Retina (tissue), 1 donor: ENCODE results near the gene TMF1.

ENCODE experiments used
- DNase-seq: peaks from one replicate; pipeline ENCODE4 v3.0.0-alpha.2; 2016

Gene TMF1

GRCh38 chr3:69051756-69052471 is at the start of gene TMF1:
Gene TMF1 (minus strand): TSS chr3:69052333. CDS start chr3:69052086, 247 bp downstream.
- peak; percentile 98 for DNase-seq

- no peak for DNase-seq
Measured at GRCh38 chr3:69099576-69099975, 47.4 kb upstream of the TMF1 start.

- no peak for DNase-seq
Measured at GRCh38 chr3:69097407-69098086, 45.4 kb upstream of the TMF1 start.

GRCh38 chr3:69096299-69096698 is 44.2 kb upstream of the TMF1 start:
- no peak for DNase-seq

- DNase-seq = no peak
Measured at GRCh38 chr3:69095636-69096035, 43.5 kb upstream of the TMF1 start.

- no peak for DNase-seq
Measured at GRCh38 chr3:69094467-69095205, 42.5 kb upstream of the TMF1 start.

- no peak for DNase-seq
Measured at GRCh38 chr3:69092030-69092516, 39.9 kb upstream of the TMF1 start.

- no peak for DNase-seq
Measured at GRCh38 chr3:69091389-69092029, 39.4 kb upstream of the TMF1 start.

- DNase-seq = no peak
Measured at GRCh38 chr3:69090021-69090420, 37.9 kb upstream of the TMF1 start.

GRCh38 chr3:69088063-69088462 is 35.9 kb upstream of the TMF1 start:
- DNase-seq = no peak

GRCh38 chr3:69087030-69087791 is 35.1 kb upstream of the TMF1 start:
- no peak for DNase-seq

GRCh38 chr3:69085833-69086722 is 33.9 kb upstream of the TMF1 start:
- DNase-seq = peak; percentile 35

GRCh38 chr3:69085168-69085832 is 33.2 kb upstream of the TMF1 start:
- DNase-seq = peak; percentile 65

GRCh38 chr3:69084326-69085167 is 32.4 kb upstream of the TMF1 start, which contains the start of gene ARL6IP5:
Gene ARL6IP5 (plus strand): TSS chr3:69084937. CDS start chr3:69085048, 111 bp downstream.
- peak; percentile 89 for DNase-seq

GRCh38 chr3:69082805-69083204 is 30.7 kb upstream of the TMF1 start:
- peak; percentile 8 for DNase-seq

- no peak for DNase-seq
Measured at GRCh38 chr3:69082361-69082760, 30.2 kb upstream of the TMF1 start.

GRCh38 chr3:69081583-69082262 is 29.6 kb upstream of the TMF1 start:
- peak; percentile 15 for DNase-seq

- peak; percentile 62 for DNase-seq
Measured at GRCh38 chr3:69080233-69080920, 28.2 kb upstream of the TMF1 start, which contains the start of gene UBA3. Gene UBA3 (minus strand): TSS chr3:69080365. CDS start chr3:69080353, 12 bp downstream.
